GM19240 (cell line): ENCODE results near the gene CLASRP.
A peak's percentile ranks its signal among the peaks of the same experiment; 100 is the strongest.
"Not testable (repeated sequence)": the region's sequence is repeated elsewhere in the genome, so short reads cannot be mapped to it uniquely, and the experiment has no call there.

Experiments used
- DNase-seq: peaks from one replicate; pipeline ENCODE4 v3.0.0; 2011; ENCODE audit warnings: low spot score; ENCODE audit not compliant: insufficient read length

CLASRP gene

DNA sequence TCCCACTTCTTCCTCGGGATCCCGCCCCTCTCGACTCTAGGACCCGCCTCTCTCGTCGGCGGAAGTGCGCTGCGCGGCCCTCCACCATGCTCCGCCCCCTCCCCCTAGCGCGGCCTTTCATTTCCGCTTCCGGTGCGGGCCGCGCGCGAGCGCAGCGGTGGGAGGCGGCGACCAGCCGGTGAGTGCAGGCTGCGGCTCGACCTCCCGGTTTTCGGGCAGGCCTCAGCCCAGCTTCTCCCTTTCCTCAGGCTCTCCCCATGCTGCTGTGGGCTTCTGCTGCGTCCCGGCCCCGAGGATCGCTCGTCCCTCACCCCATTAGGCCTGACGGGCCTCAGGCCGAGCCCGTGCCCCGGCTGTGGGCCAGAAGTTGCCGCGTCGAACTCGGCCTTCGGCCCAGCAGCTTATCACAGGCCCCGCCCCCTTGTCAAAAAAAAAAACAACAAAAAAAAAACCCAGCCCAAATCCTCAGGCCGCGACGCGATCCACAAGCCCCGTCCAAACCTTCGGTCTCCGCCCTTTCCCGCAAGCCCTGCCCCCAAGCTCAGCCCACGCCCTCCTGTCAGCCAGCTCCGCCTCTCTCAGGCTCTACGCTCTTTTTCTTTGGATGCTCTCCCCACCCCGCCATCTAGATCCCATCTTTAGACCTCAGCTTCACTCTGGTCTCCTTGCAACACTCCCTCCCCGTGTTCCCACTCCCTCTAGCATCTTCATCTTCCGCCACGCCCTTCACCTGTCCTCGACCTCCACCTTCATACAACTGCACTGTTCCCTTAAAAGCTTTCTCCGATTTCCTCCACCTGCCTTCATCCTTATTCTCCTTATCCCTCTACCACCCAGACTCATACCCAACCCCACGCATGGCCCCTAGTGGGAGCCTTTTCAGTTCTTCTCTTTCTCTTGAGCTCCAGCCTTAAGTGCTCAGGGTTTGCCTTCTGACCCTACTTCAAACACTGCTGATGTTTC lies at the start of gene CLASRP:
Gene CLASRP, plus strand, starts transcription at position 115 of the 963 bp plus-strand sequence. CDS start 1,168 bp downstream, outside the sequence.
- DNase-seq: peak; percentile 78

- DNase-seq: no peak
These were observed 48.4 kb upstream of the CLASRP start for GRCh38 chr19:44990459-44990858.

GRCh38 chr19:44990966-44991365 lies 47.9 kb upstream of the CLASRP start:
- no peak for DNase-seq

- DNase-seq: no peak
These were observed 46.3 kb upstream of the CLASRP start for GRCh38 chr19:44992336-44993163.

- no peak for DNase-seq
These were observed 45.3 kb upstream of the CLASRP start for GRCh38 chr19:44993526-44993925.

- no peak for DNase-seq
These were observed 44.8 kb upstream of the CLASRP start for GRCh38 chr19:44993926-44994537.

GRCh38 chr19:44998025-44998424 lies 40.8 kb upstream of the CLASRP start:
- DNase-seq: no peak

- DNase-seq: not testable (repeated sequence)
These were observed 39.5 kb upstream of the CLASRP start for GRCh38 chr19:44999131-44999925.

DNA sequence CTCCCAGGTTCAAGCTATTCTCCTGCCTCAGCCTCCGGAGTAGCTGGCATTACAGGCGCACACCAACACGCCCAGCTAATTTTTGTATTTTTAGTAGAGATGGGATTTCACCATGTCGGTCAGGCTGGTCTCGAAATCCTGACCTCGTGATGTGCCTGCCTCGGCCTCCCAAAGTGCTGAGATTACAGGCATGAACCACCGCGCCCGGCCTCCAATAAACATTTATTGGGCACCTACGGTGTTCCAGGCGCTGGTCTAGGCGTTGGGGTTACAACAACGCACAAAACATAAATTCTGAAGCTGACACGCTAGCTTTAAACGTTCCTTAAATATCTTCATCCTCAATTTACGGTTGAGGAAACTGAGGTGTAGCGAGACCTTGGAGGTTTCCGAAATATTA lies 38.2 kb upstream of the CLASRP start:
- not testable (repeated sequence) for DNase-seq

- DNase-seq: peak; percentile 98
These were observed 37.6 kb upstream of the CLASRP start, which contains the start of gene RELB for GRCh38 chr19:45001087-45001739. TSS of gene RELB (plus strand) at chr19:45001464. CDS start at chr19:45001580, 116 bp downstream.

DNA sequence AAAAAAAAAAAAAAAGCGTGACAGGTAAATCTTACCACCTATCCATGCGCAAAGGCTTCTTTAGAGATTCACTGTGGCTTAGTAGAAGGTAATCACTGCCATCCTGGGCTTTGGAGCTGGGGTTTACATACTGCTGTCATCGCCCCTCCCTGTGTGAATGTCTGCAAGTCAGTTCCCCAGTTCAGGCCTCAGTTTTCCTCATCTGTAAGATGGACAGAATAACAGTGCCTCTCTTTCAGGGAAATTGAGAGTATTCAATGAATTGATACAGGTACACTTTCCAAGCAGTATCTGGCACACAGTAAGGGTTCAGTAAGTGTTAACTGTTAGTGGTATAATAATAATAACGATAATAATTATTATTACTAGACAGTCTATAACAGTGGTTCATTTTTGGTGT lies 35.4 kb upstream of the CLASRP start:
- DNase-seq: no peak

GRCh38 chr19:45005787-45006186 lies 33.1 kb upstream of the CLASRP start:
- DNase-seq: no peak

DNA sequence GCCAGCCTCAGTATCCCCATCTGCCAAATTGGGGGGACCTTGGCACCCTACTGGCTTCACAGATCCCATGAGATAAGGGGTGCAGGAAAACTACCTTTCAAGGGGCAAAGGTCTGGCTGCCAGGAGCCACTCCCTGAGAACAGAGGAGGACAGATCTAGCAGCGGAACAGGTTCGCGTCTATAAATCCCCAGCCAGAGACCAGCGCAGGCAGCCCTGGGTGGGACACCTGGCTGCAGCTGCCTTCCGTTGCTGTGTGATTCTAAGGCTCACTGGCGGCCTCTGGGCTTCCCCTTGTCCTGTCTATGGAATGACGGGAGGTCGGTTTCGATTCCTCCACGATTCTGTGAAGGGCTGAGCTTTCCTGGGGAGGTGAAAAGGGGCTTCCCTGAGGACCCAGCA lies 30.3 kb upstream of the CLASRP start:
- DNase-seq: no peak

DNA sequence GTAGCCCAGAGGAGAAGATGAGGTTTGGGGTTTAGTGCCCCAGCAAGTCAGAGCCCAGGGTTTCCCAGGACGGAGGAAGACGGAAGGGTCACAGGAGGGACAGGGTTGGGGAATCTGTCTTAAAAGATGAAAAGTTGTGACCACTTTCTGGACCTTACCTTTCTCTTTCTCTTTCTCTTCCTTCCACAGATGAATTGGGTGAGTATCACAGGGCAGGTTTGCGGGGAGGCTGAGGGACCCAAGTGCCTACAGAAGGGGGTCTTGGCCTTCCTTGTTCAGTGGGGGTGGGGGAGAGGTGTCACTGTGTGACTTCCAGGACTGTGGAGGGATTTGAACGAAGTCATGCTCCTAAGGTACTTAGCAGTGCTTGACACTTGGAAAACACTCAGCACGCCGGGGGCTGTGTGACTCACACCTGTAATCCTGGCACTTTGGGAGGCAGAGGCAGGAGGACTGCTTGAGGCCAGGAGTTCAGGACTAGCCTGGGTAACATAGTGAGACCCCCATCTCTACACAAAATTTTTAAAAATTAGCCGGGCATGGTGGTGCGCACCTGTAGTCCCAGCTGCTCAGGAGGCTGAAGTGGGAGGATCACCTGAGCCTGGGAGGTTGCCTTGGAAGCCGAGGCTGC lies 29.1 kb upstream of the CLASRP start:
- DNase-seq: no peak

GRCh38 chr19:45010306-45010705 lies 28.5 kb upstream of the CLASRP start:
- DNase-seq: no peak

DNA sequence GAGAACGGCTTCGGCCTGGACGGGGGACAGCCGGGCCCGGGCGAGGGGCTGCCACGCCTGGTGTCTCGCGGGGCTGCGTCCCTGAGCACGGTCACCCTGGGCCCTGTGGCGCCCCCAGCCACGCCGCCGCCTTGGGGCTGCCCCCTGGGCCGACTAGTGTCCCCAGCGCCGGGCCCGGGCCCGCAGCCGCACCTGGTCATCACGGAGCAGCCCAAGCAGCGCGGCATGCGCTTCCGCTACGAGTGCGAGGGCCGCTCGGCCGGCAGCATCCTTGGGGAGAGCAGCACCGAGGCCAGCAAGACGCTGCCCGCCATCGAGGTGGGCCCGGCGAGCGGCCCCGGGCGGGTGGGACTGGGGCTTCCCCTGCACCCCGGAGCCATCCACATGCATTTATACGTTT lies 26.9 kb upstream of the CLASRP start:
- DNase-seq: no peak

DNA sequence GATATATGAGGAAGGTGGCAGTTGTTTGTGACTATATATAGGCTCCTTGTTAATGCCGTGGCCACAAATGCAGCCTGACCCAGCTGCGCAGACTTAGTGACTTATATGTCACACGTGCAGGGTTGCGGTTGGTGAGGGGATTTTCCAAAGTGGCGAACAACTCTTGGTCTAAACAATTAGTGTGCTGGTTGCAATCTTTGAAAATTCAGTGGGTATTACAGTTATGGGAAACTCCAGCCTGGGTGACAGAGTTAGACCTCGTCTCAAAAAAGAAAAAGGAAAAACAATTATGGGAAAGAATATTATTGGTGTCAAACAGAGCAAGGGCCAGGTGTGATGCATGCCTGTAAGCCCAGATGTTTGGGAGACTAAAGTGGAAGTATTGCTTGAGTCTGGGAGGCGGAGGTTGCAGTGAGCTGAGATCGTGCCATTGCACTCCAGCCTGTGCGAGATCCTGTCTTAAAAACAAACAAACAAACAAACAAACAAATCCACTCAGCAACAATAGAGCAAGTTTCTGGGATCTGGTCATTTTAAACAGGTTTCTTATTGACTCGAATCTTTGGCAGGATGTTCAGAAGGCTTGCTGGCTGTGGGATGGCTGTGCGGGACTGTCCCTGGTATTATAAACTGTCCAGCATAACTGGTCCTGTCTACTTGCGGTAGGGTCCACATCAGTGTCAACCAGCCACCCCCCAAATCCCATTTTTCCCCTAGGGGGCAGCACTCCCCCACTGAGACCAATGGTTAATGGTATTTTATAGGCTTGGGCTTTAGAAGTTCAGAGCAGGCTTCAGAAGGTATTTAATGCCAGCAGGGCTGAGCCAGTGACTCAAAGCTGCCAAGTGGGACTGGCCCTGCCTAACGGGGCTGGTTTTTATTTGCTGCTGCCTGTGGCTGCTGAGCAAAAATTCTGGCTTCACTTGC lies 22.2 kb upstream of the CLASRP start:
- peak; percentile 92 for DNase-seq

- no peak for DNase-seq
These were observed 19.7 kb upstream of the CLASRP start for GRCh38 chr19:45019187-45019586.

DNA sequence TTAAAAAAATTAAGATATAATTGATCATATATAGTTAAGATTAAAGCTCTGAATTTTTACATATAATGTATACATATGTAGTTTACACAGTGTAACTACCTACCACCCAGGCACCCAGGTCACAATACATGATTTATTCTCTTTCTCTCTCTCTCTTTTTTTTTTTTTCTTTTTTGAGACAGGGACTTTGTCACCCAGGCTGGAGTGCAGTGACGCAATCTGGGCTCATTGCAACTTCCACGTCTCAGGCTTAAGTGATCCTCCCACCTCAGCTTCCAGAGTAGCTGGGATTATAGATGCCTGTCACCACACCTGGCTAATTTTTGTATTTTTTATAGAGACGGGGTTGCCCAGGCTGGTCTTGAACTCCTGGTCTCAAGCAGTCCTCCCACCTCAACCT lies 18.8 kb upstream of the CLASRP start:
- DNase-seq: no peak
